Kidney (tissue), 14 donors: Measurements from ENCODE around the gene COMTD1. TPM values are rescaled to one million over a fixed set of nuclear protein-coding genes. Genes with fewer than 3 reads are reported as not detected.

ENCODE experiments used
- DNase-seq, 5 donors: peaks; one replicate each; pipeline ENCODE4 v3.0.0-alpha.2; 2013 to 2020
- FAIRE-seq: peaks from 2 replicates; lab custom pipeline; 2012; peaks lifted over from hg19 to GRCh38; lab: Jason Lieb, UNC
- H3K27ac ChIP-seq, 2 donors: one replicate each; pipeline ENCODE4 v1.7.0; 2013; ENCODE audit warnings: low read depth in 2 of 2, low read length in 2 of 2, inconsistent platforms in 1 of 2
- H3K27me3 ChIP-seq: one replicate; pipeline ENCODE4 v1.7.1; 2013; ENCODE audit warnings: low read length, inconsistent platforms; ENCODE audit not compliant: control insufficient read depth, insufficient read depth
- H3K36me3 ChIP-seq, 3 donors: one replicate each; pipeline versions ENCODE4 v1.7.0 to v1.7.1; 2013; ENCODE audit warnings: low read length in 3 of 3, control low read depth in 1 of 3, inconsistent platforms in 1 of 3; ENCODE audit not compliant: insufficient read depth in 3 of 3, control insufficient read depth in 2 of 3
- H3K4me1 ChIP-seq, 3 donors: one replicate each; pipeline versions ENCODE4 v1.7.0 to v1.7.1; 2013; ENCODE audit warnings: low read length in 3 of 3, inconsistent platforms in 1 of 3, low read depth in 1 of 3; ENCODE audit not compliant: control insufficient read depth in 2 of 3, insufficient read depth in 2 of 3
- H3K4me3 ChIP-seq, 3 donors: one replicate each; pipeline versions ENCODE4 v1.7.0 to v1.8.1; 2013; ENCODE audit warnings: low read length in 3 of 3, control low read depth in 1 of 3, inconsistent platforms in 1 of 3
- H3K9ac ChIP-seq, 3 donors: one replicate each; pipeline versions ENCODE4 v1.7.0 to v1.7.1; 2013; ENCODE audit warnings: low read length in 3 of 3, control low read depth in 1 of 3, inconsistent platforms in 1 of 3
- H3K9me3 ChIP-seq, 3 donors: one replicate each; pipeline versions ENCODE4 v1.7.0 to v1.7.1; 2013; ENCODE audit warnings: low read length in 3 of 3, control low read depth in 1 of 3, inconsistent platforms in 1 of 3; ENCODE audit not compliant: control insufficient read depth in 2 of 3, insufficient read depth in 1 of 3
- intact Hi-C: fragments of 100-400 bp; cut with DNase I; formaldehyde crosslinking; loops from one replicate; pipeline ENCODE4 v1.11.1; 2022
- polyA plus RNA-seq: library from polyadenylated mRNA; stranded (reverse); fragments of 350-450 nt; fragmentation: Illumina TruSeq; extraction: RNeasy Lipid Tissue Mini Kit (QIAGEN cat#74804); gene quantifications from one replicate; pipeline ENCODE4 v1.2.3, GENCODE V29; 2014; ENCODE audit warnings: low read depth, low replicate concordance; ENCODE audit not compliant: insufficient read depth
- total RNA-seq: library from RNA; stranded (reverse); fragmentation: NEBNext Ultra II Directional; extraction: Animal tissue kit (Norgen Biotek cat#: 25700); gene quantifications from one replicate; pipeline ENCODE4 v1.2.1, GENCODE V29; 2021
- TF ChIP-seq, protein P1 (sequence below): IDR thresholded peaks from 3 replicates; pipeline ENCODE4 v1.5.1; 2012; ENCODE audit warnings: mild to moderate bottlenecking, moderate library complexity, borderline replicate concordance; ENCODE audit not compliant: insufficient read depth; ENCODE audit errors: extremely low read depth
- donor health status: control.
- donor health status: control.
- donor health status: control.
- donor health status: control.
- donor health status: control.
- donor health status: DM: yes; HTN: yes; CAD: no.
- donor health status: Normal renal cell carcinoma (clear cell type).

The COMTD1 gene
- total and polyA plus RNA-seq, 2 donors from 2014 or later: 26.6 to 65.3 TPM

DNA sequence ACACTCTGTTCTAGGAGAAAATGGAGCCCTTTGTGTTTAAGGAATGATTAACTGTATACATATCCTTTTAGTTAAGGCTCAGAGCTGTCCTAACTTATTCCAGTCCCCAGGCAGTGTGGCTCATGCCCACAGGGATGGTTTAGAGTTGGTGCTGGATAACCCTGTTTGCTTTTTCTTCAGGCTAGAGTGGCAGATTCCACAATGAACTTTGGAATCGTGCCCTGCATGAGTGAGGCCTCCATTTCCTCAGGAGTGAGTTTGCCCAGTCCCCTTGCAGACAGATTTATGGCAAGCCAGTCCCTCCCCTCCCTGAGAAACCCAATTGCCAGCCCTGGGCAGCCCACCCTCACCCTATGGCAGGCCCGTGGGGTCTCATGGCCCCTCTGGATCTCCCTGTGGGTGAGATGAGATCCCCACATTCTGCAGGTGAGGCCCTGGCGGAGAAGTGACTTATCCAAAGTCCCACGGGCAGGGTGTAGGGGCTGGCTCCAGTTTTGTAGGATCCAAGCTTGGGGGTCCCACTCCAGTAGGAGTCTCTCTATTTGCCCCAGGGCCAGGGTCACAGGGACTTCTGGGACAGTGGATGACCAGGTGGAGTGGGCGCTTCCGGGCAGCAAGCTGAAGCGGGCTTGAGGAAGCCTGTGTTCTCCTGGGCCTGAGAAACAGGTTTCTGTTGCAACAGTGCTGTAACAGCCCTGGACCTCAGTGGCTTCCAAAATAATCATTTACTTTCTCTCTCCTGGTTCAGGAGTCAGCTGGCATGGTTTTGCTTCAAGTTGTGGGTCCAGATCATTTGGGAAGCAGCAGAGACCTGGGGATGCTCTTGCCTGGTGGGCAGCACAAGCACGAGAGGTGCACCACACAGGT lies 9.0 kb upstream of the COMTD1 start:
- FAIRE-seq (no peak), DNase-seq (no peak)
- H3K36me3 ChIP-seq: no peaks in the 10 kb centered on the region
- H3K4me3 ChIP-seq: no peak overlapping the region
- H3K9ac ChIP-seq: no peak overlapping the region
- no peaks in the 10 kb centered on the region for H3K27me3 ChIP-seq
- TF ChIP-seq, protein P1, sequence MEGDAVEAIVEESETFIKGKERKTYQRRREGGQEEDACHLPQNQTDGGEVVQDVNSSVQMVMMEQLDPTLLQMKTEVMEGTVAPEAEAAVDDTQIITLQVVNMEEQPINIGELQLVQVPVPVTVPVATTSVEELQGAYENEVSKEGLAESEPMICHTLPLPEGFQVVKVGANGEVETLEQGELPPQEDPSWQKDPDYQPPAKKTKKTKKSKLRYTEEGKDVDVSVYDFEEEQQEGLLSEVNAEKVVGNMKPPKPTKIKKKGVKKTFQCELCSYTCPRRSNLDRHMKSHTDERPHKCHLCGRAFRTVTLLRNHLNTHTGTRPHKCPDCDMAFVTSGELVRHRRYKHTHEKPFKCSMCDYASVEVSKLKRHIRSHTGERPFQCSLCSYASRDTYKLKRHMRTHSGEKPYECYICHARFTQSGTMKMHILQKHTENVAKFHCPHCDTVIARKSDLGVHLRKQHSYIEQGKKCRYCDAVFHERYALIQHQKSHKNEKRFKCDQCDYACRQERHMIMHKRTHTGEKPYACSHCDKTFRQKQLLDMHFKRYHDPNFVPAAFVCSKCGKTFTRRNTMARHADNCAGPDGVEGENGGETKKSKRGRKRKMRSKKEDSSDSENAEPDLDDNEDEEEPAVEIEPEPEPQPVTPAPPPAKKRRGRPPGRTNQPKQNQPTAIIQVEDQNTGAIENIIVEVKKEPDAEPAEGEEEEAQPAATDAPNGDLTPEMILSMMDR: no peak
- H3K4me1 ChIP-seq: no peaks in the 10 kb centered on the region
- intact Hi-C loops: no loop called here
- H3K27ac ChIP-seq: no peak overlapping the region
- H3K9me3 ChIP-seq: no peaks in the 10 kb centered on the region

DNA sequence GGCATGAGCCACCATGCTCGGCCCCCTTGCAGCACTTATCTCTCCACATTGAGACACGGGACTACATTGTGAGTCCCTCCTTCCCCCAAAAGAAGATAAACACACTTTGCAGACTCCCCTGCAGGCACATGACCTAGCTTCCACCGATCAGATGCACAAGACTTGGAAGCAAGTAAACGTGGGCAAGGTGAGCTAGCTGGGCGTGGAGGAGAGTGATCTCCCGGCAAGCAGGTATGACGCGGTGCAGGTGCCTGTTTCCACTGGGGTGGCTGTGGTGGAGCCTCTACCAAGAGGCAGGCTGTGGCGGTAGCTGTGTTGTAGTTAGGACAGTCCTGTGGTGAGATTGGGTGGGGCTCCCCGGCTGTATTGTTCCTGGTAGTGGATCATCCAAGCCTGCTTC lies 7.7 kb upstream of the COMTD1 start:
- Histone ChIP-seq H3K4me3 (no peak overlapping the region), H3K4me1 (no peaks in the 10 kb centered on the region), H3K27ac (no peak overlapping the region), H3K9ac (no peak overlapping the region), H3K27me3 (no peaks in the 10 kb centered on the region), H3K36me3 (no peaks in the 10 kb centered on the region), H3K9me3 (no peaks in the 10 kb centered on the region)
- TF ChIP-seq, protein P1: no peak
- FAIRE-seq: no peak
- intact Hi-C loops: no loop called here
- no peak for DNase-seq

DNA sequence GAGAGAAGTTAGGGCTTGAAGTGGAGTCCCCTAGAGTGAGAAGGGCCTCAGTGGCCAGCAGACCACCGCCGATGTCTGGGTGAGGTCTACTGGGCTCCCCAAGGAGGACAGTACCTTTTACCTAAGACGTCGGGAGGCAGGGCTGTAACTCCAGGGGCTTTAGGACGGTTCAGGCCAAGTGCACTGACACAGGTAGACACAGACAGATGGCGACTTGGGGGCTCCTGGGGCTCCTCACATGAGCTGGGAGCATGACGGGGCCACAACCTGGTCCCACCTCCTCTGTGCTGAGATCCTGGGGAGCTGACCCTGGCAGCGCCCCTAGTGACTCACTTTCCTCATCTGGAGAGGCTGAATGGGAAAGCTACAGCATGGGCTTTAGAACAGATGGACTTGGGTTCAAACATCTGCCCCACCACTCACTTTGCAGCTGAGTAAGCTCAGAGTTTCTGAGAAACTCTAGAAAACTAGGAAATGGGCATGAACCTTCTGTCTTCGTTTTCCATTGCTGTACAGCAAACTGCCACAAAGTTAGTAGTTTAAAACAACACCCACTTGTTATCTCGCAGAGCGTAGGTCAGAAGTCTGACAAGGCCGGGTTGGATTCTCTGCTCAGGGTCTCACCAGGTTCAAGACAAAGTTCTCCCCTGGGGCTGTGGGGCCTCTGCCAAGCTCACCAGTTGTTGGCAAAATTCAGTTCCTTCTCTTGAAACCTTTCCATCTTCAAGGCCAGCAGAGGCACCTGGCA lies 4.7 kb upstream of the COMTD1 start:
- FAIRE-seq: no peak
- no peak overlapping the region for H3K27ac ChIP-seq
- no peak overlapping the region for H3K9ac ChIP-seq
- intact Hi-C loops: no loop called here
- H3K4me1 ChIP-seq: no peaks in the 10 kb centered on the region
- no peaks in the 10 kb centered on the region for H3K9me3 ChIP-seq
- no peaks in the 10 kb centered on the region for H3K36me3 ChIP-seq
- H3K4me3 ChIP-seq: no peak overlapping the region
- TF ChIP-seq, protein P1: no peak
- DNase-seq: no peak
- H3K27me3 ChIP-seq: no peaks in the 10 kb centered on the region
